A549 (cell line): ENCODE results near the gene CCDC92B. TPM values are rescaled to one million over a fixed set of nuclear protein-coding genes. Genes with fewer than 3 reads are reported as not detected.
A peak's percentile ranks its signal among the peaks of the same experiment; 100 is the strongest.
"Not testable (repeated sequence)": the region's sequence is repeated elsewhere in the genome, so short reads cannot be mapped to it uniquely, and the experiment has no call there.

ENCODE experiments used
- ATAC-seq, 2 experiments: fragments of 200-7000 bp in 1 of 2; fragments of >200 bp in 1 of 2; cut with Nextera tagmentation in 1 of 2; cut with Tn5 transposase in 1 of 2; 3 replicates each; pipeline versions ENCODE4 v1.8.0 to v1.9.1; 2018 to 2020; ENCODE audit warnings: mild to moderate bottlenecking in 1 of 2, moderate library complexity in 1 of 2
- CTCF ChIA-PET: fragments of 300-600 bp; sonication (Branson Sonifier 250); formaldehyde crosslinking; extraction: SDS; loops from one replicate; lab custom pipeline; 2021; ENCODE audit warnings: antibody characterized with exemption, inconsistent platforms; lab: Yijun Ruan, JAX
- POLR2A ChIA-PET: fragments of 350-600 bp; formaldehyde crosslinking; extraction: SDS; loops from one replicate; lab custom pipeline; 2021; ENCODE audit warnings: antibody characterized with exemption, inconsistent platforms; lab: Yijun Ruan, JAX
- DNase-seq, 2 experiments: peaks; one replicate each; pipeline versions ENCODE4 v3.0.0 to v3.0.0-alpha.2; 2011 to 2016; ENCODE audit warnings: low read depth in 1 of 2, low spot score in 1 of 2
- FAIRE-seq: peaks from 2 replicates; lab custom pipeline; 2011; peaks lifted over from hg19 to GRCh38; lab: Jason Lieb, UNC
- H3K27ac ChIP-seq, 2 experiments: fragments of >200 bp; sonication (Bioruptor Twin); formaldehyde crosslinking; 3 replicates each; pipeline ENCODE4 v1.5.1; 2016 to 2017
- H3K4me1 ChIP-seq: fragments of >200 bp; sonication (Bioruptor Twin); formaldehyde crosslinking; 3 replicates; pipeline ENCODE4 v1.6.1; 2016
- H3K4me2 ChIP-seq: fragments of >200 bp; sonication (Bioruptor Twin); formaldehyde crosslinking; 3 replicates; pipeline ENCODE4 v1.6.1; 2016
- H3K4me3 ChIP-seq: fragments of >200 bp; sonication (Bioruptor Twin); formaldehyde crosslinking; 3 replicates; pipeline ENCODE4 v1.5.1; 2016
- H3K9me3 ChIP-seq: fragments of >200 bp; sonication (Bioruptor Twin); formaldehyde crosslinking; 3 replicates; pipeline ENCODE4 v1.6.1; 2016
- CEBPB ChIP-seq, 2 experiments: fragments of >200 bp in 1 of 2; sonication (Bioruptor Twin) in 1 of 2; formaldehyde crosslinking in 1 of 2; IDR thresholded peaks; 2 replicates each; pipeline ENCODE4 v1.6.1; 2012 to 2016
- CHD4 ChIP-seq: fragments of 200-600 bp; sonication (generic); IDR thresholded peaks from 2 replicates; pipeline ENCODE4 v1.6.1; 2016; ENCODE audit warnings: antibody characterized with exemption, mild to moderate bottlenecking, borderline replicate concordance
- NFE2L2 ChIP-seq: fragments of 150-350 bp; conservative IDR thresholded peaks from 2 replicates; pipeline ENCODE4 v1.6.1; 2014; ENCODE audit warnings: low read length
- PHF8 ChIP-seq: fragments of 200-600 bp; sonication (generic); IDR thresholded peaks from 2 replicates; pipeline ENCODE4 v1.6.1; 2016; ENCODE audit warnings: low read depth, mild to moderate bottlenecking, antibody characterized with exemption, moderate library complexity, borderline replicate concordance
- SREBF2 ChIP-seq: fragments of 450-650 bp; IDR thresholded peaks from 2 replicates; pipeline ENCODE4 v1.6.1; 2014; ENCODE audit warnings: mild to moderate bottlenecking, moderate library complexity
- TP53 ChIP-seq: fragments of 250-450 bp; sonication (Bioruptor Pico); IDR thresholded peaks from 2 replicates; pipeline ENCODE4 v1.5.0; 2021; ENCODE audit warnings: mild to moderate bottlenecking, moderate library complexity
- USF2 ChIP-seq: fragments of 450-650 bp; IDR thresholded peaks from 2 replicates; pipeline ENCODE4 v1.6.1; 2014; ENCODE audit warnings: antibody characterized with exemption
- WGBS: methylation state at CpG from one replicate; pipeline ENCODE4 v1.1.6; 2017; ENCODE audit errors: missing lambda C conversion rate; 5-methylcytosine and 5-hydroxymethylcytosine counted together
- polyA plus RNA-seq, 4 experiments: library from polyadenylated mRNA; depleted of rRNA in 3 of 4; stranded (reverse); fragments of >200 nt; fragmentation: RNase III in 1 of 4; extraction: RNeasy Plus Mini Kit Qiagen cat#74134 plus additional on column Dnase treatment in 1 of 4; gene quantifications; 2 replicates in 3 of 4; 3 replicates in 1 of 4; pipeline ENCODE4 v1.2.3, GENCODE V29; 2011 to 2017
- TF ChIP-seq, protein P1 (sequence below): fragments of 250-450 bp; sonication (Bioruptor Pico); IDR thresholded peaks from 2 replicates; pipeline ENCODE4 v1.5.0; 2021; ENCODE audit warnings: mild to moderate bottlenecking, moderate library complexity, borderline replicate concordance
- TF ChIP-seq, protein P2 (sequence below): fragments of 150-350 bp; IDR thresholded peaks from 2 replicates; pipeline ENCODE4 v1.6.1; 2014; ENCODE audit warnings: low read depth, mild to moderate bottlenecking, low read length
- TF ChIP-seq, protein P3 (sequence below): fragments of 200-600 bp; sonication (generic); IDR thresholded peaks from 2 replicates; pipeline ENCODE4 v1.6.1; 2016; ENCODE audit warnings: antibody characterized with exemption, mild to moderate bottlenecking, moderate library complexity

The CCDC92B gene
- polyA plus RNA-seq, 2 of the 4 experiments (the other 2 are of a cell fraction), result 0.05 to 0.08 TPM

- no peak overlapping the region for H3K4me2 ChIP-seq
- 62% methylated on average over 3 of the region's 3 CpGs for WGBS
- H3K4me1 ChIP-seq, result peaks cover 28% of the 10 kb centered on the region
- ATAC-seq, result no peak
- FAIRE-seq, result no peak
- no peaks in the 10 kb centered on the region for H3K9me3 ChIP-seq
- POLR2A ChIA-PET, result no interaction called here
- H3K27ac ChIP-seq, result no peak overlapping the region
- no peak for TF ChIP-seq NFE2L2
- no peak for TF ChIP-seq SREBF2
- TF ChIP-seq USF2, result no peak
- TF ChIP-seq, protein P1, sequence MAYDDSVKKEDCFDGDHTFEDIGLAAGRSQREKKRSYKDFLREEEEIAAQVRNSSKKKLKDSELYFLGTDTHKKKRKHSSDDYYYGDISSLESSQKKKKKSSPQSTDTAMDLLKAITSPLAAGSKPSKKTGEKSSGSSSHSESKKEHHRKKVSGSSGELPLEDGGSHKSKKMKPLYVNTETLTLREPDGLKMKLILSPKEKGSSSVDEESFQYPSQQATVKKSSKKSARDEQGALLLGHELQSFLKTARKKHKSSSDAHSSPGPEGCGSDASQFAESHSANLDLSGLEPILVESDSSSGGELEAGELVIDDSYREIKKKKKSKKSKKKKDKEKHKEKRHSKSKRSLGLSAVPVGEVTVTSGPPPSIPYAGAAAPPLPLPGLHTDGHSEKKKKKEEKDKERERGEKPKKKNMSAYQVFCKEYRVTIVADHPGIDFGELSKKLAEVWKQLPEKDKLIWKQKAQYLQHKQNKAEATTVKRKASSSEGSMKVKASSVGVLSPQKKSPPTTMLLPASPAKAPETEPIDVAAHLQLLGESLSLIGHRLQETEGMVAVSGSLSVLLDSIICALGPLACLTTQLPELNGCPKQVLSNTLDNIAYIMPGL (CRISPR knock-in tag), result 0 out of 2 replicates have a peak, but pooled peaks have one; percentile 18
- no peak for TF ChIP-seq CHD4
- TF ChIP-seq, all 56 proteins: peak for 1
- CTCF ChIA-PET, result interaction anchor here (1.0 to 1.6 kb wide), 2 partner anchors 31 to 47 kb away, joined by 3 read pairs; no protein-coding TSS in a partner anchor
- no peak for DNase-seq
- no peak overlapping the region for H3K4me3 ChIP-seq
Measured at GRCh38 chr17:2682176-2682938, 67.1 kb downstream of the CCDC92B start.

DNA sequence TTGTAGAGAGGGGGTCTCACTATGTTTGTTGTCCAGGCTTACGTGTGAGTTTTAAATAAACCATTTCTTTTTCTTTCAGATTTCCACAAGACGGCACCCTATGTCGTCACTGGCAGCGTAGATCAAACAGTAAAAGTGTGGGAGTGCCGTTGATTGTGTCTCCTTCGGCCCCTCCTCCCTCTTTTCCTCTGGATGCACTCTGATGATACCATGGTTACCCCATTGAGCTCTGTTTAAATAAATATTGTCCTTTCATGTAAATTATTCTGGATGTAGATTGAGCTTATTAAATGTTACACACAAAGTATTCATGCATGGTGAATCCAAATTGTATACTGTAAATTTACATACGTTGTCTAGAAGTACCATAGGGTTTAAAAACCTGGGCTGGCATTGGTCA is 67.8 kb downstream of the CCDC92B start:
- H3K4me3 ChIP-seq, result no peak overlapping the region
- no peak overlapping the region for H3K27ac ChIP-seq
- 84% methylated on average over 7 of the region's 7 CpGs for WGBS
- H3K9me3 ChIP-seq, result no peaks in the 10 kb centered on the region
- POLR2A ChIA-PET, result no interaction called here
- DNase-seq, result no peak
- no peak for ATAC-seq
- TF ChIP-seq TP53 (CRISPR knock-in tag), result no peak
- no peak for TF ChIP-seq CEBPB (IDR thresholded peaks at IDR 0.05)
- TF ChIP-seq, protein P2, sequence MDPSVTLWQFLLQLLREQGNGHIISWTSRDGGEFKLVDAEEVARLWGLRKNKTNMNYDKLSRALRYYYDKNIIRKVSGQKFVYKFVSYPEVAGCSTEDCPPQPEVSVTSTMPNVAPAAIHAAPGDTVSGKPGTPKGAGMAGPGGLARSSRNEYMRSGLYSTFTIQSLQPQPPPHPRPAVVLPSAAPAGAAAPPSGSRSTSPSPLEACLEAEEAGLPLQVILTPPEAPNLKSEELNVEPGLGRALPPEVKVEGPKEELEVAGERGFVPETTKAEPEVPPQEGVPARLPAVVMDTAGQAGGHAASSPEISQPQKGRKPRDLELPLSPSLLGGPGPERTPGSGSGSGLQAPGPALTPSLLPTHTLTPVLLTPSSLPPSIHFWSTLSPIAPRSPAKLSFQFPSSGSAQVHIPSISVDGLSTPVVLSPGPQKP, result no peak
- TF ChIP-seq, protein P3, sequence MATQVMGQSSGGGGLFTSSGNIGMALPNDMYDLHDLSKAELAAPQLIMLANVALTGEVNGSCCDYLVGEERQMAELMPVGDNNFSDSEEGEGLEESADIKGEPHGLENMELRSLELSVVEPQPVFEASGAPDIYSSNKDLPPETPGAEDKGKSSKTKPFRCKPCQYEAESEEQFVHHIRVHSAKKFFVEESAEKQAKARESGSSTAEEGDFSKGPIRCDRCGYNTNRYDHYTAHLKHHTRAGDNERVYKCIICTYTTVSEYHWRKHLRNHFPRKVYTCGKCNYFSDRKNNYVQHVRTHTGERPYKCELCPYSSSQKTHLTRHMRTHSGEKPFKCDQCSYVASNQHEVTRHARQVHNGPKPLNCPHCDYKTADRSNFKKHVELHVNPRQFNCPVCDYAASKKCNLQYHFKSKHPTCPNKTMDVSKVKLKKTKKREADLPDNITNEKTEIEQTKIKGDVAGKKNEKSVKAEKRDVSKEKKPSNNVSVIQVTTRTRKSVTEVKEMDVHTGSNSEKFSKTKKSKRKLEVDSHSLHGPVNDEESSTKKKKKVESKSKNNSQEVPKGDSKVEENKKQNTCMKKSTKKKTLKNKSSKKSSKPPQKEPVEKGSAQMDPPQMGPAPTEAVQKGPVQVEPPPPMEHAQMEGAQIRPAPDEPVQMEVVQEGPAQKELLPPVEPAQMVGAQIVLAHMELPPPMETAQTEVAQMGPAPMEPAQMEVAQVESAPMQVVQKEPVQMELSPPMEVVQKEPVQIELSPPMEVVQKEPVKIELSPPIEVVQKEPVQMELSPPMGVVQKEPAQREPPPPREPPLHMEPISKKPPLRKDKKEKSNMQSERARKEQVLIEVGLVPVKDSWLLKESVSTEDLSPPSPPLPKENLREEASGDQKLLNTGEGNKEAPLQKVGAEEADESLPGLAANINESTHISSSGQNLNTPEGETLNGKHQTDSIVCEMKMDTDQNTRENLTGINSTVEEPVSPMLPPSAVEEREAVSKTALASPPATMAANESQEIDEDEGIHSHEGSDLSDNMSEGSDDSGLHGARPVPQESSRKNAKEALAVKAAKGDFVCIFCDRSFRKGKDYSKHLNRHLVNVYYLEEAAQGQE, result no peak
- TF ChIP-seq, all 56 proteins: peak for 0
- CTCF ChIA-PET, result interaction anchor here (1.2 to 1.6 kb wide), 2 partner anchors 13 to 30 kb away, joined by 3 to 5 read pairs; no protein-coding TSS in a partner anchor
- no peak for FAIRE-seq
- H3K4me2 ChIP-seq, result no peak overlapping the region
- H3K4me1 ChIP-seq, result peaks cover 28% of the 10 kb centered on the region

DNA sequence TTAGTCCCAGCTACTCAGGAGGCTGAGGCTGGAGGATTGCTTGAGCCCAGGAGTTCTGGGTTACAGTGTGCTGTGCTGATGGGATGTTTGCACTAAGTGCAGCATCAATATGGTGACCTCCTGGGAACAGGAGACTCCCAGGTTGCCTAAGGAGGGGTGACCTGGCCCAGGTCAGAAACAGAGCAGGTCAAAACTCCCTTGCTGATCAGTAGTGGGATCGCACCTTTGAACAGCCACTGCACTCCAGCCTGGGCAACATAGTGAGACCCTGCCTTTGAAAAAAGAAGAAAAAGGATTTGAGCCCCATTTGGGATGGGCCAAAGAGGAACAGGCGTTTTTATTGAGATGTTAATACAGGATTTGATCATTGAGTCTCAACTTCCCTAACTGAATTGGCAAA is 68.5 kb downstream of the CCDC92B start:
- no peak for TF ChIP-seq PHF8
- ChIA-PET CTCF (interaction anchor here (1.2 kb wide), 1 partner anchor 14 kb away, joined by 5 read pairs; no protein-coding TSS in a partner anchor), POLR2A (no interaction called here)
- ATAC-seq (no peak), DNase-seq (no peak), FAIRE-seq (no peak)
- no peaks in the 10 kb centered on the region for H3K9me3 ChIP-seq
- H3K4me2 ChIP-seq, result no peak overlapping the region
- H3K27ac ChIP-seq, result no peak overlapping the region
- peaks cover 28% of the 10 kb centered on the region for H3K4me1 ChIP-seq
- 81% methylated on average over 2 of the region's 2 CpGs for WGBS
- H3K4me3 ChIP-seq, result no peak overlapping the region

DNA sequence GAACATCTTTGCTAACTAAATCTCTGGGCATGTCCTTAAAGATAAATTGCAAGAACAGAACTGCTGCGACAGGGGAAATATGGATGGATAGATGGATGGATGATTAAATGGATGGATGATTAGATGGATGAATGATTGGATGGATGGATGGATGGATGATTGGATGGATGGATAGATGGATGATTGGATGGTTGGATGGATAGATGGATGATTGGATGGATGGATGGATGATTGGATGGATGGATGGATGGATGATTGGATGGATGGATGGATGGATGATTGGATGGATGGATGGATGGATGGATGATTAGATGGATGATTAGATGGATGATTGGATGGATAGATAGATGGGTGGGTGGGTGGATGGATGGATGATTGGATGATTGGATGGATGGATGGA is 70.2 kb downstream of the CCDC92B start:
- H3K4me1 ChIP-seq, result peaks cover 25% of the 10 kb centered on the region
- ATAC-seq, H3K4me3 ChIP-seq, DNase-seq, H3K4me2 ChIP-seq, FAIRE-seq, H3K9me3 ChIP-seq, POLR2A ChIA-PET, H3K27ac ChIP-seq, CTCF ChIA-PET: not testable (repeated sequence)
- 98% methylated on average over 1 of the region's 1 CpG for WGBS
